MCF 10A (cell line): Measurements from ENCODE around the gene PRMT7. TPM values are rescaled to one million over a fixed set of nuclear protein-coding genes. Genes with fewer than 3 reads are reported as not detected.

Experiments
- BruUV-seq: library from RNA; stranded (reverse); fragments of 400-500 nt; replicated peaks from 2 replicates; lab custom pipeline; 2021; lab: Mats Ljungman, UMichigan
- CTCF ChIA-PET: fragments of 300-600 bp; sonication (Branson Sonifier 250); formaldehyde crosslinking; extraction: SDS; loops from one replicate; lab custom pipeline; 2021; ENCODE audit warnings: antibody characterized with exemption, inconsistent platforms; lab: Yijun Ruan, JAX
- POLR2A ChIA-PET: fragments of 300-600, 350-650 bp; sonication (Branson Sonifier 250); formaldehyde crosslinking; extraction: SDS; loops from one replicate; lab custom pipeline; 2020; ENCODE audit warnings: antibody characterized with exemption, inconsistent platforms; lab: Yijun Ruan, JAX
- DNase-seq: peaks from one replicate; pipeline ENCODE4 v3.0.0-alpha.2; 2018; ENCODE audit not compliant: unreplicated experiment
- H3K27ac Mint-ChIP-seq: one replicate; pipeline ENCODE4 v1.8.0; 2022; ENCODE audit warnings: mild to moderate bottlenecking, low read depth, mixed read lengths; ENCODE audit not compliant: unreplicated experiment
- H3K27me3 Mint-ChIP-seq: one replicate; pipeline ENCODE4 v1.8.0; 2022; ENCODE audit warnings: mixed read lengths; ENCODE audit not compliant: insufficient read depth, unreplicated experiment
- H3K36me3 Mint-ChIP-seq: one replicate; pipeline ENCODE4 v1.8.0; 2022; ENCODE audit warnings: mild to moderate bottlenecking, moderate library complexity, mixed read lengths; ENCODE audit not compliant: insufficient read depth, unreplicated experiment
- H3K4me1 Mint-ChIP-seq: one replicate; pipeline ENCODE4 v1.8.0; 2022; ENCODE audit warnings: mixed read lengths; ENCODE audit not compliant: insufficient read depth, unreplicated experiment
- H3K4me3 Mint-ChIP-seq: one replicate; pipeline ENCODE4 v1.8.0; 2022; ENCODE audit warnings: mild to moderate bottlenecking, moderate library complexity, mixed read lengths; ENCODE audit not compliant: unreplicated experiment
- H3K9me3 Mint-ChIP-seq: one replicate; pipeline ENCODE4 v1.8.0; 2022; ENCODE audit warnings: mixed read lengths; ENCODE audit not compliant: unreplicated experiment
- CTCF ChIP-seq: fragments of 200-600 bp; IDR thresholded peaks from one replicate; pipeline ENCODE4 v1.8.0; 2022; ENCODE audit warnings: antibody characterized with exemption, mild to moderate bottlenecking; ENCODE audit not compliant: unreplicated experiment
- intact Hi-C: fragments of 100-400 bp; cut with micrococcal nuclease; formaldehyde crosslinking; loops from 2 replicates; pipeline ENCODE4 v1.14.1; 2022
- total RNA-seq: library from RNA; stranded (reverse); gene quantifications from 2 replicates; pipeline ENCODE4 v1.2.3, GENCODE V29; 2022

PRMT7 gene
- total RNA-seq, 1 experiment from 2014 or later = 33.2 TPM

GRCh38 chr16:68369168-68369567 is 58.3 kb downstream of the PRMT7 start:
- Mint-ChIP-seq H3K36me3 (no peaks in the 10 kb centered on the region), H3K27ac (no peak overlapping the region), H3K9me3 (no peaks in the 10 kb centered on the region), H3K4me3 (no peak overlapping the region), H3K4me1 (peaks cover 5% of the 10 kb centered on the region), H3K27me3 (peaks cover 37% of the 10 kb centered on the region)
- no TSS peak for BruUV-seq
- TF ChIP-seq CTCF = no peak
- no peak for DNase-seq
- POLR2A ChIA-PET = no interaction called here
- CTCF ChIA-PET = interaction anchor here (0.6 to 1.4 kb wide), 4 partner anchors 10 to 107 kb away, joined by 3 to 5 read pairs (median 3); no protein-coding TSS in a partner anchor
- intact Hi-C loops = no loop called here

GRCh38 chr16:68369697-68370580 is 59.1 kb downstream of the PRMT7 start:
- BruUV-seq = no TSS peak
- DNase-seq = no peak
- intact Hi-C loops = no loop called here
- Mint-ChIP-seq H3K4me1 (peaks cover 5% of the 10 kb centered on the region), H3K36me3 (no peaks in the 10 kb centered on the region), H3K4me3 (no peak overlapping the region), H3K27ac (no peak overlapping the region), H3K27me3 (peaks cover 44% of the 10 kb centered on the region), H3K9me3 (no peaks in the 10 kb centered on the region)
- ChIA-PET CTCF (interaction anchor here (0.6 to 1.4 kb wide), 5 partner anchors 12 to 920 kb away, joined by 3 to 5 read pairs (median 3); no protein-coding TSS in a partner anchor), POLR2A (interaction anchor here (0.6 kb wide), 1 partner anchor 15 kb away, joined by 3 read pairs; no protein-coding TSS in a partner anchor)
- TF ChIP-seq CTCF = no peak

GRCh38 chr16:68370581-68371275 is 59.9 kb downstream of the PRMT7 start:
- DNase-seq = no peak
- no peak for TF ChIP-seq CTCF
- Mint-ChIP-seq H3K4me1 (no peaks in the 10 kb centered on the region), H3K9me3 (no peaks in the 10 kb centered on the region), H3K36me3 (no peaks in the 10 kb centered on the region), H3K4me3 (no peak overlapping the region), H3K27ac (no peak overlapping the region), H3K27me3 (peaks cover 50% of the 10 kb centered on the region)
- no TSS peak for BruUV-seq
- ChIA-PET POLR2A (no interaction called here), CTCF (interaction anchor here (0.6 to 1.1 kb wide), 3 partner anchors 84 to 920 kb away, joined by 3 to 5 read pairs (median 3); no protein-coding TSS in a partner anchor)
- intact Hi-C loops = no loop called here

- ChIA-PET POLR2A (no interaction called here), CTCF (interaction anchor here (0.8 to 1.1 kb wide), 2 partner anchors 139 to 266 kb away, joined by 3 to 5 read pairs; no protein-coding TSS in a partner anchor)
- no peak for DNase-seq
- H3K4me3 Mint-ChIP-seq = no peak overlapping the region
- H3K36me3 Mint-ChIP-seq = no peaks in the 10 kb centered on the region
- no peaks in the 10 kb centered on the region for H3K4me1 Mint-ChIP-seq
- BruUV-seq = no TSS peak
- peaks cover 50% of the 10 kb centered on the region for H3K27me3 Mint-ChIP-seq
- H3K9me3 Mint-ChIP-seq = no peaks in the 10 kb centered on the region
- TF ChIP-seq CTCF = no peak
- H3K27ac Mint-ChIP-seq = no peak overlapping the region
- intact Hi-C loops = no loop called here
Measured at GRCh38 chr16:68371276-68371651, 60.4 kb downstream of the PRMT7 start.
